Motor neuron (in vitro differentiated cells): ENCODE data around the gene TRAPPC12. TPM values are rescaled to one million over a fixed set of nuclear protein-coding genes. Genes with fewer than 3 reads are reported as not detected.
"Not testable (repeated sequence)": the region's sequence is repeated elsewhere in the genome, so short reads cannot be mapped to it uniquely, and the experiment has no call there.

ENCODE experiments used
- ATAC-seq, 8 experiments: fragments of 200-7000 bp; cut with Tn5 transposase; replicated peaks in 6 of 8; 2 replicates each; pipeline ENCODE4 v1.8.0; 2021; ENCODE audit warnings: mild to moderate bottlenecking in 8 of 8, moderate library complexity in 8 of 8
- H3K27ac ChIP-seq, 2 donors: fragments of 250-450 bp; sonication (Bioruptor Pico); 2 replicates each; pipeline ENCODE4 v1.9.0; 2021; ENCODE audit warnings: antibody characterized with exemption in 2 of 2, mild to moderate bottlenecking in 2 of 2, moderate library complexity in 1 of 2
- H3K4me1 ChIP-seq, 2 donors: fragments of 250-450 bp; sonication (Bioruptor Pico); replicated peaks in 1 of 2; 2 replicates each; pipeline ENCODE4 v1.6.1; 2021; ENCODE audit warnings: antibody characterized with exemption in 2 of 2, mild to moderate bottlenecking in 2 of 2, moderate library complexity in 1 of 2
- H3K4me3 ChIP-seq, 5 donors: fragments of 250-450 bp; sonication (Bioruptor Pico); 2 replicates each; pipeline ENCODE4 v1.9.0; 2021; ENCODE audit warnings: antibody characterized with exemption in 5 of 5, mild to moderate bottlenecking in 5 of 5, moderate library complexity in 4 of 5
- WGBS, 10 experiments: fragments of 450-650 bp; shearing (Covaris generic); methylation state at CpG; one replicate each; pipeline ENCODE4 v1.0.0; 2022; 5-methylcytosine and 5-hydroxymethylcytosine counted together
- in situ Hi-C, 9 experiments: fragments of 400-800 bp; cut with MboI; loops; one replicate each; pipeline ENCODE4 v1.15.0; 2021; ENCODE audit warnings: low sequenced_read_pairs in 9 of 9, low pct_unique_long_range_greater_than_20kb in 2 of 9; ENCODE audit not compliant: unreplicated experiment in 9 of 9
- total RNA-seq, 8 experiments: library from RNA; unstranded; fragments of 300-600 nt; gene quantifications; 2 replicates each; pipeline versions ENCODE4 v1.2.3 to v1.2.4, GENCODE V29; 2022

TRAPPC12 gene
- total RNA-seq, 8 experiments from 2014 or later: 40.1 to 228 (median 67.4) TPM

DNA sequence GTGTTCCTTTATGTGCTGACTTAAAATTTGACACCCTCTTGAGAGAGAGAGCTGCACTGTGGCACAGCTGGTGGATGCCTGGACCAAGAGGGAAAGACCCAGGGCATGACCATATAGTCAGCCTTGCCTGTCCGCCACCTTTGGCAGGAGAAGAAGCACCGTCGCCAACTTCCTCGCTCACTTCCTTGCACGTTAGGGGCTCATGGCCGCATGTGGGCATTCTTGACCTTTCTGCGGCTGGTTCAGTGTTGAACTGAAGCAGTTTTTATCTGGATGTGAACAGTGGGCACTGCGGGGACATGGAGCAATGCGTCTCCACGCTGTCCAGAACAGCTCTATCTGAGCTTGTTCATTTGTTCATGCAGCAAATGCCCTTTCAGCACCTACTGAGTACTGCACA, 66.9 kb downstream of the TRAPPC12 start:
- in situ Hi-C loops: no loop called here
- WGBS, 10 experiments: 95 to 100% (median 100%) methylated on average over 2 to 10 of the region's 10 CpGs; no CpG with 5 or more reads in 5 of the 10 experiments
- peaks cover 10 to 31% of the 10 kb centered on the region in 2 donors for H3K4me1 ChIP-seq
- no peak overlapping the region for H3K27ac ChIP-seq
- H3K4me3 ChIP-seq: no peak overlapping the region
- ATAC-seq: no peak

GRCh38 chr2:3447186-3447585, 67.7 kb downstream of the TRAPPC12 start:
- Histone ChIP-seq H3K27ac (peak overlapping the region; percentile 30 to 64), H3K4me1 (peaks cover 10 to 31% of the 10 kb centered on the region in 2 donors)
- H3K4me3 ChIP-seq, ATAC-seq, in situ Hi-C loops: not testable (repeated sequence)
- WGBS, 10 experiments: 60 to 100% (median 93%) methylated on average over 1 to 4 of the region's 6 CpGs

- 46 to 100% (median 79%) methylated on average over 1 to 4 of the region's 9 CpGs; no CpG with 5 or more reads in 3 of the 10 experiments for WGBS, 10 experiments
- H3K4me3 ChIP-seq: no peak overlapping the region
- H3K4me1 ChIP-seq: peaks cover 10 to 31% of the 10 kb centered on the region in 2 donors
- in situ Hi-C loops: no loop called here
- ATAC-seq: peak; percentile 5 to 84 (median 74)
- peak overlapping the region in 1 of 2 donors; percentile 64 for H3K27ac ChIP-seq
Observed at GRCh38 chr2:3447789-3448317, 68.4 kb downstream of the TRAPPC12 start.

DNA sequence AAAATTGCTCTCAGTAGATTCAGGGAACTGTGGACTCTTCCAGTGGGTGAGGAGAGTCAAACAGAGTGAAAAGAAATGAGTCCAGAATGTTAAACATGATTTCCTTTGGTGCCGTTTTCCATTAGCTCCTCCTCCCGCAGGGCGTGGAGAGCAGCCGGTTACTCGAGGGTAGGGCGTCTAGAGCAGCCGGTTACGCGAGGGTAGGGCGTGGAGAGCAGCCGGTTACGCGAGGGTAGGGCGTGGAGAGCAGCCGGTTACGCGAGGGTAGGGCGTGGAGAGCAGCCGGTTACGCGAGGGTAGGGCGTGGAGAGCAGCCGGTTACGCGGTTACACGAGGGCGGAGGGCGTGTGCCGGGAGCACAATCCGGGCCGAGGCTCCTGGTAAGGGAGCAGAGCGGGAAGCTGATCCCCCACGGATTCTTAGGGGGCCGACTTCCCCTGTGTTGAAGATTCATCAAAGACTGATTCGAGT, 69.0 kb downstream of the TRAPPC12 start:
- in situ Hi-C loops, H3K4me3 ChIP-seq: not testable (repeated sequence)
- 2 to 90% (median 64%) methylated on average over 1 to 14 of the region's 35 CpGs; no CpG with 5 or more reads in 2 of the 10 experiments for WGBS, 10 experiments
- Histone ChIP-seq H3K4me1 (peaks cover 10 to 34% of the 10 kb centered on the region in 2 donors), H3K27ac (peak overlapping the region in 1 of 2 donors; percentile 68)
- ATAC-seq: peak in 3 of 8 experiments; percentile 55 to 85 (median 73)

- peaks cover 10 to 38% of the 10 kb centered on the region in 2 donors for H3K4me1 ChIP-seq
- peak overlapping the region; percentile 50 to 68 for H3K27ac ChIP-seq
- in situ Hi-C loops: no loop called here
- peak in 7 of 8 experiments; percentile 58 to 90 (median 71) for ATAC-seq
- WGBS, 10 experiments: 0 to 83% (median 59%) methylated on average over 1 to 11 of the region's 13 CpGs
- H3K4me3 ChIP-seq: no peak overlapping the region
Observed at GRCh38 chr2:3449086-3449485, 69.6 kb downstream of the TRAPPC12 start.

DNA sequence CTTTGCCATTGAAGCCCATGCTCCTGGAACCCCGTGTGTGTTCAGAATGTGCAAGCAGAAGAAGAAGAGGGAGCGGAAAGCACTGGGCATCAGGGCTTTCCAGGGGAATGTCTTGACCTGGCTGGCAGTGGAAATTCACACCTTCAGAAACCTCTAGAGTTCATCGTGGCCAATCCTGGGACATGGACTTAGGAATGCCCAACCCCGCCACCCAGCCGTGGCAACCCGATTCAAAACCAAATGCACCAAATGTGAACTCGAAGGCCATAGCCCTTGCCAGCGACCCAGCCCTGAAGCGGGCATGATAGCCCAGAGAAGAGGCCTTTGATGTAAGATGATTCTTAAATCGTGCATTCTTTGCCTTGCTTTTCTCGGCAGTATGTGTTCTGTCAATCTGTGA, 70.4 kb downstream of the TRAPPC12 start:
- Histone ChIP-seq H3K4me3 (no peak overlapping the region), H3K27ac (peak overlapping the region; percentile 50 to 68), H3K4me1 (peaks cover 10 to 38% of the 10 kb centered on the region in 2 donors)
- in situ Hi-C loops: no loop called here
- no peak for ATAC-seq
- 67 to 100% (median 92%) methylated on average over 1 to 10 of the region's 11 CpGs; no CpG with 5 or more reads in 2 of the 10 experiments for WGBS, 10 experiments

DNA sequence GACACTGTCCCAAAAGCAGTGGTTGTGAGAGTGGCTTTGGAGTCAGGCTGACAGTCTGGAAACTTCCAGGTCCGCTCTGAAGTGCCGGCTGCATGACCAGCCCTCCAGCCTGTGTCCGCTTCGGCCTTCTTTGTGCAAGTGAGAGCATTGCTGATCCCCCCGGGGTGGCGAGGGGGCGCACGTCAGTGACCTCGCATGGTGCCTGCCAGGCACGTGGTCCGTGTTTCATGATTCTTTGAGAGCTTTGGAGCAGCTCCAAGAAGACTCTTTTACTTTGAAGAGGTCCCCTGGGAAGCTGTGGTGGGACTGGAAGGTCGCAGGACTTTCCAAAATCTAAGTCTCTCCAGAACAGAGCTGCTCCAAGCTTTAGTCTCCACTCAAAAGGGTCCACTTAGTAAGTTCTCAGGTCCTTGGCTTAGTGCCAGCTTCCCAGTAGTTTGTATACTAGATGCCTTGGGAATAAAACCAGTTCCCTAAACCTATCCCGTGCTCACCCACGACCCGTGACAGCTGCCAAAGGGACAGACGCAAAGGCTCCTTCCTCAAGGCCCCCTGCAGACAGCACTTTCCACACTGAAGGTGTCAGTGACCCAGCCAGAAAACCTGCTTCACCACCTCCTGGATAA, 71.0 kb downstream of the TRAPPC12 start:
- H3K4me3 ChIP-seq: no peak overlapping the region
- no peak for ATAC-seq
- WGBS, 10 experiments: 82 to 100% (median 96%) methylated on average over 1 to 11 of the region's 16 CpGs; no CpG with 5 or more reads in 2 of the 10 experiments
- in situ Hi-C loops: no loop called here
- peaks cover 10 to 38% of the 10 kb centered on the region in 2 donors for H3K4me1 ChIP-seq
- peak overlapping the region; percentile 50 to 68 for H3K27ac ChIP-seq

GRCh38 chr2:3451169-3451568, 71.7 kb downstream of the TRAPPC12 start:
- no peak for ATAC-seq
- WGBS, 10 experiments: 80 to 100% (median 100%) methylated on average over 1 to 3 of the region's 4 CpGs; no CpG with 5 or more reads in 3 of the 10 experiments
- in situ Hi-C loops: no loop called here
- no peak overlapping the region for H3K4me3 ChIP-seq
- H3K27ac ChIP-seq: no peak overlapping the region
- peaks cover 10 to 38% of the 10 kb centered on the region in 2 donors for H3K4me1 ChIP-seq

DNA sequence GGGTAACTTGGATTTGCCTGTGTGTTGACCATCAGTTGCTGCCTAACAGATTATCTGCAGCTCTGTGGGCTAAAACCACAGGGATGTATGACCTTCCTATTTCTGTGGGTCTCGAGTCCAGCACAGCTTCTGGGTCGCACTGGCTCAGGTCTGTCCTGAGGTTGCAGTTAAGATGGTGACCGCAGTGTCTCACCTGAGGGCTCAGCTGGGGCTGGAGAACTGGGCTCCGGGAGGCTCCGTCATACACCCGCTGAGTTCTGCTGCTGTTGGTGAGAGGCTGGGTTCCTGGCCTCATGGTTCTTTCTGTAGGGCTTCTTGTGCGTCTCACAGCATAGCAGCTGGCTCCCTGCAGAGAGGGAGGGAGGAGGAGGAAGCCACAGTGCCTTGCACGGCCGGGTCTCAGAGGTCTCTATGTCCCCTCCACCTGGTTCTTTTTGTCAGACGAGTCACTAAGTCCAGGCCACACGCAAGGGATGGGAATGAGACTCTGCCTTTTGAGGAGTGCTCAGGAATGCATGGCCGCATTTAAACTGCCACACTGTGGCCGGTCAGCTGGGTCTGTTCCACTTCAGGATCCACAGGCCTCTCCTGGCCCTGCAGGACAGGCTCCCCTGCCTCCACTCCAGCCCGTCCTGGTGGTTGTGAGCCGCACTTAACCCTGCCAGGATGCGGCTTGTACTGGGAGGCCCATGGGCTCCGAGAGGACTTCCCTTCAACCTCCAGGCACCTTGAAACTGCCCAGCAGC, 72.6 kb downstream of the TRAPPC12 start:
- H3K4me1 ChIP-seq: peaks cover 10 to 38% of the 10 kb centered on the region in 2 donors
- in situ Hi-C loops: no loop called here
- ATAC-seq: no peak
- H3K4me3 ChIP-seq: no peak overlapping the region
- 67 to 100% (median 86%) methylated on average over 1 to 12 of the region's 17 CpGs; no CpG with 5 or more reads in 2 of the 10 experiments for WGBS, 10 experiments
- H3K27ac ChIP-seq: no peak overlapping the region

DNA sequence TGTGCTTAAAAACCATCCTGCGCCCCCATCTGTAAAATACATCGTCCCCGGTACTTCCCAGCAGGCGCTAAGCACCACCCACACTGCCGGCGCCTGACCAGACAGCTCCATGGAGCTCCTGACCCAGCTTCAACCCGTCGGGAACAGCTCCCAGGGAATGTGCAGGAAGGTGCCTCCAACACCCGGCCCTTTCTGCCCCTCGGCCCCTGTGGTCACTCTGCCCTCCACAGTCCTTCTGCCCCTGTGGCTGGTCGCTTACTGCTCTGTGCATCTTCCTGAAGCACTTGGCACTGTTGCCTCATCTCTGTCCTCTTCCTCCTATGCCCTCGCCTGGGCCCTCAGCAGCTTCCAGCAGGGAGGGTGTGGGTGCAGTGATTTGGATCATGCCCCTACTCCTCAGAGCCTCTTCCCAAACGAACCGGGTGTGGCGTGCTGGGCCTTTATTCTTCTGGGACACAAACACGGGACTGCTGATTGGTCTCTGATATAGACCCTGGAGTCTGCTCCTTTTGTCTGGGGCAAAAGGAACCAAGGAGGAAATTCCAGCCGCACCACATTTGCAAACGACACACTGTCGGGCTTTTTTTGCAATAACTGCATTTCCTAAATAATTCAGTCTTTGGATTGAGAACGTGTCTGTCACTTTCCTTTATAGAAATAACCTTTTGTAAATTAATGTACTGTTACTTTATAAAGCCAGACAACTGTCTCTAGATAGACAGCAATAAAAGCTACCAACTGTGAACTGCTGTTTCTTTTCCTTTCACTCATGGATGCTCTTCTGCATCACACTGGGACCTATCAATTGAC, 73.9 kb downstream of the TRAPPC12 start:
- 14 to 80% (median 47%) methylated on average over 1 to 15 of the region's 20 CpGs for WGBS, 10 experiments
- ATAC-seq: peak in 1 of 8 experiments; percentile 9
- Histone ChIP-seq H3K27ac (no peak overlapping the region), H3K4me1 (peaks cover 10 to 26% of the 10 kb centered on the region in 2 donors), H3K4me3 (no peak overlapping the region)
- in situ Hi-C loops: no loop called here

- in situ Hi-C loops, H3K27ac ChIP-seq, ATAC-seq, H3K4me3 ChIP-seq: not testable (repeated sequence)
- peaks cover 9 to 23% of the 10 kb centered on the region in 2 donors for H3K4me1 ChIP-seq
- WGBS, 10 experiments: 48 to 100% (median 64%) methylated on average over 1 to 4 of the region's 6 CpGs; no CpG with 5 or more reads in 6 of the 10 experiments
Observed at GRCh38 chr2:3454005-3454404, 74.5 kb downstream of the TRAPPC12 start.

GRCh38 chr2:3454802-3455201, 75.3 kb downstream of the TRAPPC12 start:
- H3K27ac ChIP-seq: no peak overlapping the region
- H3K4me3 ChIP-seq: no peak overlapping the region
- no peak for ATAC-seq
- 97 to 100% (median 100%) methylated on average over 1 to 15 of the region's 22 CpGs; no CpG with 5 or more reads in 6 of the 10 experiments for WGBS, 10 experiments
- in situ Hi-C loops: no loop called here
- peaks cover 7 to 23% of the 10 kb centered on the region in 2 donors for H3K4me1 ChIP-seq
